Measurements from ENCODE around the gene KCNT1. TPM values are rescaled to one million over a fixed set of nuclear protein-coding genes. Genes with fewer than 3 reads are reported as not detected.
"Not testable (repeated sequence)": the region's sequence is repeated elsewhere in the genome, so short reads cannot be mapped to it uniquely, and the experiment has no call there.

Gene KCNT1
- total and polyA plus RNA-seq, 10 of the 15 experiments (the other 5 are each of a cell fraction or from before 2014, with no cell fraction given): not detected

- H3K79me2 ChIP-seq (ENCODE audit: control insufficient read depth, insufficient read depth, low read length); H3K4me1 ChIP-seq (ENCODE audit: control insufficient read depth, insufficient read depth, low read length); H3K27ac ChIP-seq (ENCODE audit: control insufficient read depth, insufficient read depth); POLR2A ChIA-PET; RAD21 ChIA-PET (ENCODE audit: unreplicated experiment); FAIRE-seq; H3K9ac ChIP-seq (ENCODE audit: control insufficient read depth, insufficient read depth, low read length); H4K20me1 ChIP-seq (ENCODE audit: control insufficient read depth, insufficient read depth); H3K36me3 ChIP-seq (ENCODE audit: control insufficient read depth in 2 of 2, insufficient read depth in 2 of 2, low read length in 1 of 2); in situ Hi-C loops (cut with MboI); H3K4me2 ChIP-seq (ENCODE audit: control insufficient read depth, insufficient read depth); H2AFZ ChIP-seq (ENCODE audit: control insufficient read depth, low read depth, low read length); H3K9me3 ChIP-seq (replicated peaks; ENCODE audit: control insufficient read depth, insufficient read depth, low read length); H3K4me3 ChIP-seq; SMC1A ChIA-PET (ENCODE audit: uncharacterized antibody, unreplicated experiment); intact Hi-C loops (cut with micrococcal nuclease; ENCODE audit: unreplicated experiment); H3K27me3 ChIP-seq (replicated peaks in 1 of 2; ENCODE audit: control insufficient read depth in 2 of 2, insufficient read depth in 2 of 2, low read length in 1 of 2); CTCF ChIA-PET; ATAC-seq; BruUV-seq (replicated peaks); DNase-seq (ENCODE audit: low read depth, low spot score): not testable (repeated sequence)
- 41% methylated on average over 5 of the region's 5 CpGs for WGBS (ENCODE audit: insufficient coverage, insufficient replicate concordance, low lambda C conversion rate, missing lambda C conversion rate)
These were observed 33.0 kb upstream of the KCNT1 start for GRCh38 chr9:135669018-135669417.

GRCh38 chr9:135669616-135670285, 32.2 kb upstream of the KCNT1 start:
- no peak overlapping the region for H2AFZ ChIP-seq (ENCODE audit: control insufficient read depth, low read depth, low read length)
- no peaks in the 10 kb centered on the region for H3K36me3 ChIP-seq (ENCODE audit: control insufficient read depth in 2 of 2, insufficient read depth in 2 of 2, low read length in 1 of 2)
- CTCF ChIA-PET: no interaction called here
- no peak overlapping the region for H3K9ac ChIP-seq (ENCODE audit: control insufficient read depth, insufficient read depth, low read length)
- intact Hi-C loops (cut with micrococcal nuclease; ENCODE audit: unreplicated experiment): no loop called here
- H3K9me3 ChIP-seq (replicated peaks; ENCODE audit: control insufficient read depth, insufficient read depth, low read length): no peaks in the 10 kb centered on the region
- TF ChIP-seq ZNF217 (IDR thresholded peaks at IDR 0.05): no peak
- TF ChIP-seq JUND (IDR thresholded peaks at IDR 0.05; ENCODE audit: low read depth, low read length): no peak
- no peak for TF ChIP-seq BCL11A (IDR thresholded peaks at IDR 0.05; ENCODE audit: low read depth, low read length)
- no peak for TF ChIP-seq ZNF207 (IDR thresholded peaks at IDR 0.05; ENCODE audit: borderline replicate concordance)
- no peak for TF ChIP-seq NR2F1 (conservative IDR thresholded peaks at IDR 0.05)
- no peaks in the 10 kb centered on the region for H3K79me2 ChIP-seq (ENCODE audit: control insufficient read depth, insufficient read depth, low read length)
- no peak for ATAC-seq
- in situ Hi-C loops (cut with MboI): no loop called here
- H4K20me1 ChIP-seq (ENCODE audit: control insufficient read depth, insufficient read depth): no peaks in the 10 kb centered on the region
- BruUV-seq (replicated peaks): no TSS peak
- WGBS (ENCODE audit: insufficient coverage, insufficient replicate concordance, low lambda C conversion rate, missing lambda C conversion rate): 48% methylated on average over 9 of the region's 9 CpGs
- H3K4me2 ChIP-seq (ENCODE audit: control insufficient read depth, insufficient read depth): no peak overlapping the region
- H3K27me3 ChIP-seq (replicated peaks in 1 of 2; ENCODE audit: control insufficient read depth in 2 of 2, insufficient read depth in 2 of 2, low read length in 1 of 2): no peaks in the 10 kb centered on the region
- no peak for DNase-seq (ENCODE audit: low read depth, low spot score)
- POLR2A ChIA-PET: no interaction called here
- SMC1A ChIA-PET (ENCODE audit: uncharacterized antibody, unreplicated experiment): no interaction called here
- RAD21 ChIA-PET (ENCODE audit: unreplicated experiment): no interaction called here
- no peak for FAIRE-seq
- H3K27ac ChIP-seq (ENCODE audit: control insufficient read depth, insufficient read depth): no peak overlapping the region
- H3K4me3 ChIP-seq: no peak overlapping the region
- H3K4me1 ChIP-seq (ENCODE audit: control insufficient read depth, insufficient read depth, low read length): no peaks in the 10 kb centered on the region

Data from GM12878 (cell line).